Nephron (organoid): Measurements from ENCODE around the gene PHOSPHO2.

Experiments
- H3K27ac Mint-ChIP-seq, 3 experiments: 2 replicates each; pipeline ENCODE4 v1.8.0; 2020; ENCODE audit warnings: mixed read lengths in 3 of 3, mild to moderate bottlenecking in 2 of 3, moderate library complexity in 1 of 3
- H3K27me3 Mint-ChIP-seq: 2 replicates; pipeline ENCODE4 v1.8.0; 2021; ENCODE audit warnings: low read depth, mild to moderate bottlenecking, moderate library complexity, mixed read lengths
- H3K36me3 Mint-ChIP-seq: 2 replicates; pipeline ENCODE4 v1.8.0; 2020; ENCODE audit warnings: low read depth, mixed read lengths
- H3K4me1 Mint-ChIP-seq: 2 replicates; pipeline ENCODE4 v1.8.0; 2020; ENCODE audit warnings: mixed read lengths
- H3K4me3 Mint-ChIP-seq, 3 experiments: 2 replicates each; pipeline ENCODE4 v1.8.0; 2020; ENCODE audit warnings: mild to moderate bottlenecking in 3 of 3, mixed read lengths in 3 of 3, moderate library complexity in 2 of 3
- H3K9me3 Mint-ChIP-seq: 2 replicates; pipeline ENCODE4 v1.8.0; 2020; ENCODE audit warnings: mixed read lengths
- TF ChIP-seq, protein P1 (sequence below), 3 experiments: fragments of 200-600 bp; sonication (generic); IDR thresholded peaks; one replicate each; pipeline ENCODE4 v1.5.0; 2021; ENCODE audit warnings: antibody characterized with exemption in 3 of 3; ENCODE audit not compliant: unreplicated experiment in 3 of 3

Gene PHOSPHO2

GRCh38 chr2:169748319-169748718 lies 54.0 kb downstream of the PHOSPHO2 start:
- TF ChIP-seq, protein P1, sequence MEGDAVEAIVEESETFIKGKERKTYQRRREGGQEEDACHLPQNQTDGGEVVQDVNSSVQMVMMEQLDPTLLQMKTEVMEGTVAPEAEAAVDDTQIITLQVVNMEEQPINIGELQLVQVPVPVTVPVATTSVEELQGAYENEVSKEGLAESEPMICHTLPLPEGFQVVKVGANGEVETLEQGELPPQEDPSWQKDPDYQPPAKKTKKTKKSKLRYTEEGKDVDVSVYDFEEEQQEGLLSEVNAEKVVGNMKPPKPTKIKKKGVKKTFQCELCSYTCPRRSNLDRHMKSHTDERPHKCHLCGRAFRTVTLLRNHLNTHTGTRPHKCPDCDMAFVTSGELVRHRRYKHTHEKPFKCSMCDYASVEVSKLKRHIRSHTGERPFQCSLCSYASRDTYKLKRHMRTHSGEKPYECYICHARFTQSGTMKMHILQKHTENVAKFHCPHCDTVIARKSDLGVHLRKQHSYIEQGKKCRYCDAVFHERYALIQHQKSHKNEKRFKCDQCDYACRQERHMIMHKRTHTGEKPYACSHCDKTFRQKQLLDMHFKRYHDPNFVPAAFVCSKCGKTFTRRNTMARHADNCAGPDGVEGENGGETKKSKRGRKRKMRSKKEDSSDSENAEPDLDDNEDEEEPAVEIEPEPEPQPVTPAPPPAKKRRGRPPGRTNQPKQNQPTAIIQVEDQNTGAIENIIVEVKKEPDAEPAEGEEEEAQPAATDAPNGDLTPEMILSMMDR (IDR thresholded peaks at IDR 0.05; ENCODE audit: unreplicated experiment in 3 of 3) = no peak
- Mint-ChIP-seq H3K36me3 (peaks cover 49% of the 10 kb centered on the region), H3K27ac (no peak overlapping the region), H3K27me3 (no peaks in the 10 kb centered on the region), H3K9me3 (no peaks in the 10 kb centered on the region), H3K4me3 (no peak overlapping the region), H3K4me1 (no peaks in the 10 kb centered on the region)
